CD14-positive monocyte (primary cell): ENCODE data around the gene MYOZ2. TPM values are rescaled to one million over a fixed set of nuclear protein-coding genes. Genes with fewer than 3 reads are reported as not detected.

Experiments used
- DNase-seq, 3 donors: peaks; one replicate each; pipeline ENCODE4 v3.0.0-alpha.2; 2011 to 2022
- H2AFZ ChIP-seq: 2 replicates; pipeline ENCODE4 v1.6.0; 2012; ENCODE audit warnings: mild to moderate bottlenecking, low read depth, low read length, inconsistent platforms; ENCODE audit not compliant: insufficient read depth, poor library complexity, severe bottlenecking
- H3K27ac ChIP-seq, 2 donors: 1 replicate in 1 of 2; 2 replicates in 1 of 2; pipeline ENCODE4 v1.5.1; 2012 to 2013; ENCODE audit warnings: low read length in 2 of 2, control low read depth in 1 of 2, inconsistent platforms in 1 of 2, low read depth in 1 of 2, mild to moderate bottlenecking in 1 of 2
- H3K27me3 ChIP-seq, 2 donors: one replicate each; pipeline versions ENCODE4 v1.6.0 to v1.6.1; 2011 to 2013; ENCODE audit warnings: low read length in 2 of 2; ENCODE audit not compliant: control insufficient read depth in 2 of 2, insufficient read depth in 2 of 2
- H3K36me3 ChIP-seq, 2 donors: replicated peaks in 1 of 2; 1 replicate in 1 of 2; 2 replicates in 1 of 2; pipeline versions ENCODE4 v1.5.1 to v1.6.1; 2012 to 2013; ENCODE audit warnings: low read length in 2 of 2, control low read depth in 1 of 2, inconsistent platforms in 1 of 2, mild to moderate bottlenecking in 1 of 2; ENCODE audit not compliant: insufficient read depth in 2 of 2, control insufficient read depth in 1 of 2
- H3K4me1 ChIP-seq, 2 donors: 1 replicate in 1 of 2; 2 replicates in 1 of 2; pipeline versions ENCODE4 v1.5.1 to v1.6.1; 2012 to 2013; ENCODE audit warnings: low read length in 2 of 2, control low read depth in 1 of 2, inconsistent platforms in 1 of 2, mild to moderate bottlenecking in 1 of 2, moderate library complexity in 1 of 2; ENCODE audit not compliant: insufficient read depth in 2 of 2, control insufficient read depth in 1 of 2
- H3K4me2 ChIP-seq: replicated peaks from 2 replicates; pipeline ENCODE3; 2012; ENCODE audit warnings: low read length, moderate library complexity, mild to moderate bottlenecking; ENCODE audit not compliant: poor library complexity, severe bottlenecking; ENCODE audit errors: extremely low read depth
- H3K4me3 ChIP-seq, 3 experiments: fragments of 200-600 bp in 1 of 3; sonication (generic) in 1 of 3; replicated peaks in 1 of 3; 1 replicate in 2 of 3; 2 replicates in 1 of 3; pipeline ENCODE4 v1.5.1; 2011 to 2013; ENCODE audit warnings: low read length in 3 of 3, mild to moderate bottlenecking in 3 of 3, control low read depth in 2 of 3, low read depth in 2 of 3, inconsistent platforms in 1 of 3, moderate library complexity in 1 of 3
- H3K79me2 ChIP-seq: 2 replicates; pipeline ENCODE4 v1.6.0; 2012; ENCODE audit warnings: mild to moderate bottlenecking, control low read depth, inconsistent platforms, low read length, moderate library complexity; ENCODE audit not compliant: insufficient read depth
- H3K9ac ChIP-seq: 2 replicates; pipeline ENCODE4 v1.6.0; 2017; ENCODE audit warnings: low read length, mild to moderate bottlenecking; ENCODE audit not compliant: insufficient read depth, poor library complexity, severe bottlenecking
- H3K9me3 ChIP-seq, 2 donors: replicated peaks in 1 of 2; 1 replicate in 1 of 2; 2 replicates in 1 of 2; pipeline versions ENCODE4 v1.5.1 to v1.6.1; 2012 to 2013; ENCODE audit warnings: low read length in 2 of 2, control low read depth in 1 of 2; ENCODE audit not compliant: control insufficient read depth in 1 of 2, insufficient read depth in 1 of 2
- H4K20me1 ChIP-seq: 2 replicates; pipeline ENCODE4 v1.6.0; 2012; ENCODE audit warnings: mild to moderate bottlenecking, low read length, control low read depth, moderate library complexity; ENCODE audit not compliant: insufficient read depth
- H3K27ac Mint-ChIP-seq, 7 donors: one replicate each; pipeline ENCODE4 v1.8.0; 2020; ENCODE audit warnings: mild to moderate bottlenecking in 7 of 7, mixed read lengths in 7 of 7, moderate library complexity in 6 of 7, inconsistent platforms in 2 of 7
- H3K27me3 Mint-ChIP-seq, 3 donors: one replicate each; pipeline ENCODE4 v1.8.0; 2021 to 2022; ENCODE audit warnings: low read depth in 3 of 3, mild to moderate bottlenecking in 3 of 3, mixed read lengths in 3 of 3, moderate library complexity in 3 of 3, inconsistent platforms in 1 of 3
- H3K36me3 Mint-ChIP-seq, 2 donors: one replicate each; pipeline ENCODE4 v1.8.0; 2020; ENCODE audit warnings: mixed read lengths in 2 of 2, inconsistent platforms in 1 of 2, mild to moderate bottlenecking in 1 of 2
- H3K4me1 Mint-ChIP-seq: one replicate; pipeline ENCODE4 v1.8.0; 2020; ENCODE audit warnings: mild to moderate bottlenecking, mixed read lengths
- H3K4me3 Mint-ChIP-seq, 2 donors: one replicate each; pipeline ENCODE4 v1.8.0; 2020; ENCODE audit warnings: mild to moderate bottlenecking in 2 of 2, mixed read lengths in 2 of 2, moderate library complexity in 1 of 2
- H3K9me3 Mint-ChIP-seq, 7 donors: one replicate each; pipeline ENCODE4 v1.8.0; 2020 to 2022; ENCODE audit warnings: mixed read lengths in 7 of 7, mild to moderate bottlenecking in 6 of 7, moderate library complexity in 6 of 7, inconsistent platforms in 2 of 7
- WGBS: methylation state at CpG from one replicate; pipeline ENCODE4 v1.1.5; 2013; ENCODE audit warnings: missing lambda C conversion rate; ENCODE audit not compliant: insufficient coverage; 5-methylcytosine and 5-hydroxymethylcytosine counted together
- intact Hi-C, 2 donors: fragments of 100-400 bp; cut with micrococcal nuclease; formaldehyde crosslinking; loops; one replicate each; pipeline versions ENCODE4 v1.15.0 to v1.15.1; 2023
- polyA plus RNA-seq, 3 donors: library from polyadenylated mRNA; depleted of rRNA in 1 of 3; unstranded in 2 of 3; stranded (reverse) in 1 of 3; fragments of 300-500 nt in 2 of 3; fragments of >200 nt in 1 of 3; fragmentation: Illumina TruSeq in 2 of 3; gene quantifications; 1 replicate in 2 of 3; 2 replicates in 1 of 3; pipeline ENCODE4 v1.2.3, GENCODE V29; 2012 to 2021
- TF ChIP-seq, protein P1 (sequence below): fragments of 200-600 bp; IDR thresholded peaks from one replicate; pipeline ENCODE4 v1.8.0; 2022; ENCODE audit warnings: antibody characterized with exemption, mild to moderate bottlenecking

Gene MYOZ2
- polyA plus RNA-seq, 3 donors, result not detected

DNA sequence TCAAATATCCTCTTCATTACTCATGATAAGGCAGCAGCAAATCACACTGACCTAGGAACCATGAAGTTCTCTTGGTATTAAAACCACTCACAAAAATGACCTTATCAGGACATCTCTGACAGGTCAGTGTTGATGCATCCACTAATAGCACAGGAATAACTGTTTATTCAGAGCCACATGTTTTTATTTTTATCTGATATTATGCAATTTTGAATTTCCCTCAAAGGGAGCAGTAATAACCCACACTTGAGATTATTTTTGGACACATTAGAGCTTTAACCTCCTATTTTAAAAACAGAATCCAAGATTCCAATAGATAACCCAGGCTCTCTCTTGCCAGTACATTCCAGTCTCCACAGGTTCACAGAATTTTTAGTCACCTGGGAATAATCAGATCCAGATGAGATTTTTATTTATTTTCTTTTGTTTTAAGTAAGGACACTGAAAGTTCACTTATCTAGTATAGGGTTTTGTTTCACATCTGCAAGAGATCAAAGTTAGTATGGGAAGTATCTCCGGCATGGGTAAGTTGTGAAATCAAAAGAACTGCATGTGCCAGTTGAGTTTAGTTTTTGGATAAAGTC lies 36.3 kb upstream of the MYOZ2 start:
- Histone ChIP-seq H3K36me3 (no peaks in the 10 kb centered on the region), H3K4me2 (no peak overlapping the region), H3K79me2 (no peaks in the 10 kb centered on the region), H3K9me3 (no peaks in the 10 kb centered on the region), H3K4me1 (peaks cover 22 to 26% of the 10 kb centered on the region in 2 donors), H2AFZ (no peak overlapping the region), H3K27me3 (no peaks in the 10 kb centered on the region), H3K4me3 (no peak overlapping the region), H3K27ac (no peak overlapping the region), H4K20me1 (no peaks in the 10 kb centered on the region), H3K9ac (no peak overlapping the region)
- DNase-seq, result peak in 1 of 3 donors; percentile 15
- no CpG with 5 or more reads among the region's 1 CpG for WGBS
- TF ChIP-seq, protein P1, sequence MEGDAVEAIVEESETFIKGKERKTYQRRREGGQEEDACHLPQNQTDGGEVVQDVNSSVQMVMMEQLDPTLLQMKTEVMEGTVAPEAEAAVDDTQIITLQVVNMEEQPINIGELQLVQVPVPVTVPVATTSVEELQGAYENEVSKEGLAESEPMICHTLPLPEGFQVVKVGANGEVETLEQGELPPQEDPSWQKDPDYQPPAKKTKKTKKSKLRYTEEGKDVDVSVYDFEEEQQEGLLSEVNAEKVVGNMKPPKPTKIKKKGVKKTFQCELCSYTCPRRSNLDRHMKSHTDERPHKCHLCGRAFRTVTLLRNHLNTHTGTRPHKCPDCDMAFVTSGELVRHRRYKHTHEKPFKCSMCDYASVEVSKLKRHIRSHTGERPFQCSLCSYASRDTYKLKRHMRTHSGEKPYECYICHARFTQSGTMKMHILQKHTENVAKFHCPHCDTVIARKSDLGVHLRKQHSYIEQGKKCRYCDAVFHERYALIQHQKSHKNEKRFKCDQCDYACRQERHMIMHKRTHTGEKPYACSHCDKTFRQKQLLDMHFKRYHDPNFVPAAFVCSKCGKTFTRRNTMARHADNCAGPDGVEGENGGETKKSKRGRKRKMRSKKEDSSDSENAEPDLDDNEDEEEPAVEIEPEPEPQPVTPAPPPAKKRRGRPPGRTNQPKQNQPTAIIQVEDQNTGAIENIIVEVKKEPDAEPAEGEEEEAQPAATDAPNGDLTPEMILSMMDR, result no peak
- Mint-ChIP-seq H3K4me3 (no peak overlapping the region), H3K27me3 (peaks cover 0 to 3% (median 3%) of the 10 kb centered on the region in 3 donors), H3K4me1 (peaks cover 32% of the 10 kb centered on the region), H3K27ac (peak overlapping the region in 4 of 7 donors; percentile 5 to 66 (median 49)), H3K36me3 (no peaks in the 10 kb centered on the region), H3K9me3 (peaks cover 0 to 3% (median 0%) of the 10 kb centered on the region in 7 donors)
- intact Hi-C loops, result no loop called here

DNA sequence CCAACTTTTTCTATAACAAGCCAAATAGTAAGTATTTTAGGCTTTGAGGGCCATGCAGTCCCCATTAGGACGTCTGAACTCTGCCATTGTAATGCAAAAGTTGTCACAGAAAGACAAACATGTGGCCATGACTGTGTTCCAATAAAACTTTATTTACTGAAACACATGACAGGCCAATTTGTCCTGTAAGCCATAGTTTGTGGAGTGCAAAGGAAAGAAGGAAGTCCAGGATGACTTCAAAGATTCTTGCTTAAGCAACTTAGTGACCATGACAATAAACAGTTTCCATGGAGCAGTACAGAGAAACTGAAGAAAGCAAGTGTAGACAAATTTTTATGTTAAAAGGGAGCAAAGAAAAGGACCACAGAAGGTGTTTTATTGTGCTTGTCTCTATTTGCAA lies 35.0 kb upstream of the MYOZ2 start:
- H3K27ac ChIP-seq, result peak overlapping the region; percentile 45 to 65
- no peaks in the 10 kb centered on the region for H3K27me3 ChIP-seq
- Mint-ChIP-seq H3K4me1 (peaks cover 34% of the 10 kb centered on the region), H3K27ac (peak overlapping the region in 6 of 7 donors; percentile 79 to 93 (median 89)), H3K4me3 (no peak overlapping the region), H3K36me3 (no peaks in the 10 kb centered on the region), H3K27me3 (peaks cover 0 to 3% (median 1%) of the 10 kb centered on the region in 3 donors), H3K9me3 (peaks cover 0 to 3% (median 0%) of the 10 kb centered on the region in 7 donors)
- H3K4me1 ChIP-seq, result peaks cover 22 to 26% of the 10 kb centered on the region in 2 donors
- DNase-seq, result peak; percentile 62 to 84 (median 80)
- TF ChIP-seq, protein P1, result no peak
- H3K79me2 ChIP-seq, result no peaks in the 10 kb centered on the region
- no peaks in the 10 kb centered on the region for H4K20me1 ChIP-seq
- no peak overlapping the region for H3K4me3 ChIP-seq
- H3K4me2 ChIP-seq, result no peak overlapping the region
- WGBS, result no CpG with 5 or more reads among the region's 1 CpG
- no peaks in the 10 kb centered on the region for H3K9me3 ChIP-seq
- intact Hi-C loops, result loop anchor here (10.0 kb wide), 2 partner anchors 96 to 114 kb away; partner anchors contain the start of gene USP53 (in 1 of the 2)
- H2AFZ ChIP-seq, result no peak overlapping the region
- H3K36me3 ChIP-seq, result no peaks in the 10 kb centered on the region
- no peak overlapping the region for H3K9ac ChIP-seq
